ENCODE data around the gene ACIN1.

Gene ACIN1, protein sequence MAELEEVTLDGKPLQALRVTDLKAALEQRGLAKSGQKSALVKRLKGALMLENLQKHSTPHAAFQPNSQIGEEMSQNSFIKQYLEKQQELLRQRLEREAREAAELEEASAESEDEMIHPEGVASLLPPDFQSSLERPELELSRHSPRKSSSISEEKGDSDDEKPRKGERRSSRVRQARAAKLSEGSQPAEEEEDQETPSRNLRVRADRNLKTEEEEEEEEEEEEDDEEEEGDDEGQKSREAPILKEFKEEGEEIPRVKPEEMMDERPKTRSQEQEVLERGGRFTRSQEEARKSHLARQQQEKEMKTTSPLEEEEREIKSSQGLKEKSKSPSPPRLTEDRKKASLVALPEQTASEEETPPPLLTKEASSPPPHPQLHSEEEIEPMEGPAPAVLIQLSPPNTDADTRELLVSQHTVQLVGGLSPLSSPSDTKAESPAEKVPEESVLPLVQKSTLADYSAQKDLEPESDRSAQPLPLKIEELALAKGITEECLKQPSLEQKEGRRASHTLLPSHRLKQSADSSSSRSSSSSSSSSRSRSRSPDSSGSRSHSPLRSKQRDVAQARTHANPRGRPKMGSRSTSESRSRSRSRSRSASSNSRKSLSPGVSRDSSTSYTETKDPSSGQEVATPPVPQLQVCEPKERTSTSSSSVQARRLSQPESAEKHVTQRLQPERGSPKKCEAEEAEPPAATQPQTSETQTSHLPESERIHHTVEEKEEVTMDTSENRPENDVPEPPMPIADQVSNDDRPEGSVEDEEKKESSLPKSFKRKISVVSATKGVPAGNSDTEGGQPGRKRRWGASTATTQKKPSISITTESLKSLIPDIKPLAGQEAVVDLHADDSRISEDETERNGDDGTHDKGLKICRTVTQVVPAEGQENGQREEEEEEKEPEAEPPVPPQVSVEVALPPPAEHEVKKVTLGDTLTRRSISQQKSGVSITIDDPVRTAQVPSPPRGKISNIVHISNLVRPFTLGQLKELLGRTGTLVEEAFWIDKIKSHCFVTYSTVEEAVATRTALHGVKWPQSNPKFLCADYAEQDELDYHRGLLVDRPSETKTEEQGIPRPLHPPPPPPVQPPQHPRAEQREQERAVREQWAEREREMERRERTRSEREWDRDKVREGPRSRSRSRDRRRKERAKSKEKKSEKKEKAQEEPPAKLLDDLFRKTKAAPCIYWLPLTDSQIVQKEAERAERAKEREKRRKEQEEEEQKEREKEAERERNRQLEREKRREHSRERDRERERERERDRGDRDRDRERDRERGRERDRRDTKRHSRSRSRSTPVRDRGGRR

DNA sequence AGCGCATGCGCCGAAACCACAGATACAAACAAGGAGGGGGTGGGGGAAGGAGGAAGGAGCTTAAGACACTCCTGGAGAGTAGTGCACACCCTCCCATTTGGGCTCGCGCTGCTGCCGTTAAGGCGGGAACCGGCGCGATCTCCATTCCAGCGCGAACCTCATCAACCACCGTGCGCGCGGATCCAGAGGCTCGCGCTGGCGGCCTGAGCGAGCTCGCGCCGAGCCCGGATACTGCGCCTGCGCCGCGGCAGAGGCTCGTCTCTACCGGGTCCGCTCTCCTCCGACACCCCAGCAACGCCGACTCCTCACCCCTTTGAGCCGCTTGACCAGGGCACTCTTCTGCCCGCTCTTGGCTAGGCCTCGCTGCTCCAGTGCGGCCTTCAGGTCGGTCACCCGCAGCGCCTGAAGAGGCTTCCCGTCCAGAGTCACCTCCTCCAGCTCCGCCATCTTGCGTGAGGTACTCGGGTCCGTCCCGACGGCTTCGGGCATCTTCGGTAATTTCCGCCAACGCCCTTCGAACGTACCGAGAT lies at the start of gene ACIN1:
ACIN1 (minus strand) TSS at position 471 of the 530 bp plus-strand sequence; CDS start at position 447, 24 bp downstream.
- DNase-seq (ENCODE audit: low read depth): no peak

GRCh38 chr14:23143911-23144310 lies 49.0 kb upstream of the ACIN1 start:
- no peak for DNase-seq (ENCODE audit: low read depth)

DNA sequence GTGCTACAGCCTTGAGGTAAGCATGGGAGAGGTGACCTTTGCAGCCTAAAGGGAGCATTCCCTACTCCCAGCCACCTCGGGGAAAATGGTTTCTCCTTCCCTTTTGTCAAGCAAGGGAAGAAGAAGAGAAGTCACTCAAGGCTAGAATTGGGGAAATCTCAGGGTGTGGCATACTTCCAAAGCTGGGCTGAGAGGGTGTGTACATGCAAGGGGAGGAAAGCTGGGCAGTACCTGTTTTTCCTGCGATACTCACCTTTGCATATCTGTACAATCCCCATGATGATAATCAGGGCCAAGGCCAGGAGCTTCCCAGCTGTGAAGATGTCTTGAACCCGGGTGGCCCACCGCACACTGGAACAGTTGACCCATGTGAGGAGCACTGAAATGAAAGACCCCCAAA lies 47.9 kb upstream of the ACIN1 start:
- no peak for DNase-seq (ENCODE audit: low read depth)

GRCh38 chr14:23141706-23142444 lies 46.9 kb upstream of the ACIN1 start:
- no peak for DNase-seq (ENCODE audit: low read depth)

GRCh38 chr14:23140371-23140770 lies 45.4 kb upstream of the ACIN1 start:
- no peak for DNase-seq (ENCODE audit: low read depth)

DNA sequence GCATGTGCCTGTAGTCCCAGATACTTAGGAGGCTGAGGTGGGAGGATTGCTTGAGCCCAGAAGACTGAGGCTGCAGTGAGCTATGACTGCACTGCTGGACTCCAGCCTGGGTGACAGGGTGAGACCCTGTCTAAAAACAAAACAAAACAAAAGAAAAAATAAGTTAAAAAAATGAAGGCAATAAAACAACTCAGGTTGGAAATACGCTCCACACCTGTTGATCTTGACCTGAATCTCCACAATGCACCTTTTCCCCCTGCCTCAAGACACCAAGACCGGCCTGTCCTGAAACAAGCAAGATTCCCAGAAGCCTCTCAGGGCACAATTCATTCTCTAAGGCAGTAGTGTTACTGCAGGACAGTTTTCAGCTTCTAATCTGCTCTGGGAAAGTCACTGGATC lies 44.9 kb upstream of the ACIN1 start:
- DNase-seq (ENCODE audit: low read depth): no peak

GRCh38 chr14:23137813-23138535 lies 43.0 kb upstream of the ACIN1 start:
- DNase-seq (ENCODE audit: low read depth): no peak

DNA sequence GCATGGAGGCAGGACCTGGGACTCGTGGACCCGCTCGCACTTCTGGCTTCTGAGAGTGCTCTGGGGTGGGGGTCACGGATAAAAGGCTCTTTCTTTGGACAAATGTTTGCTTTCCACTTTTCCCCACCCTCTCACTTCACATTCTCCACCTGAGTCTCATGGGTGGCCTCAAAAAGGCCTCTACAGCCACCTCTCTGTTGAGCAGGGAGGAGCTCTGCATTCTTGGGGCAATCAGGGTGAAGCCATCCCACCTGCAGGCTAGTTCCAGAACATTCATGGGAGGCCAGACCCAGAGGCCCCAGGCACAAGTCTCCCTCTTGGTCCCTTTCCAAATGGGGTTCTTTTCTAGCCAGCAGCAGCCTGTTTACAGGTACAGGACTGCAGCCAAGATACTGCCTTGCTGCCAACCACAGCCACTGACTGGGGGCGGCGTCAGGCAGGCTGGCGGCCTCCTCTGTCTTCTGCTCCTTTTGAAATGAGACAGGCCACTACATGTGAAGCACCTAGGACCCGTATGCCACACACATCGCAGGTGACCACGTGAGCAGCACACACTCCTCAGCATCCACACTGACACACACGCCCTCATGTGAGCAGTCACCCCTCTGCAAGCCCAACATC lies 42.4 kb upstream of the ACIN1 start:
- DNase-seq (ENCODE audit: low read depth): no peak

GRCh38 chr14:23136566-23137133 lies 41.7 kb upstream of the ACIN1 start:
- no peak for DNase-seq (ENCODE audit: low read depth)

DNA sequence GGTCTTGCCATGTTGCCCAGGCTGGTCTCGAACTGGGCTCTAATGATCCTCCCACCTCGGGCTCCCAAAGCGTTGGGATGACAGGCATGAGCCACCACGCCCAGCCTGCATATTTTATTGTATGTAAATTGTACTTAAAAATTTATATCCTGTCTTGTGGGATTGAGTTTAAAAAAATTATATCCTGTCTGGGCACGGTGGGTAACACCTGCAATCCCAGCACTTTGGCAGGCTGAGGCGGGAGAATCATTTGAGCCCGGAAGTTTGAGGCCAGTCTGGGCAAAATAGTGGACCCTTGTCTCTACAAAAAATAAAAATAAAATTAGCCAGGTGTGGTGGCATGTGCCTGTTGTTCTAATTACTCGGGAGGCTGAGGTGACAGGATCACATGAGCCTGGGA lies 38.0 kb upstream of the ACIN1 start:
- DNase-seq (ENCODE audit: low read depth): no peak

- no peak for DNase-seq (ENCODE audit: low read depth)
These were observed 36.5 kb upstream of the ACIN1 start for GRCh38 chr14:23131482-23131881.

DNA sequence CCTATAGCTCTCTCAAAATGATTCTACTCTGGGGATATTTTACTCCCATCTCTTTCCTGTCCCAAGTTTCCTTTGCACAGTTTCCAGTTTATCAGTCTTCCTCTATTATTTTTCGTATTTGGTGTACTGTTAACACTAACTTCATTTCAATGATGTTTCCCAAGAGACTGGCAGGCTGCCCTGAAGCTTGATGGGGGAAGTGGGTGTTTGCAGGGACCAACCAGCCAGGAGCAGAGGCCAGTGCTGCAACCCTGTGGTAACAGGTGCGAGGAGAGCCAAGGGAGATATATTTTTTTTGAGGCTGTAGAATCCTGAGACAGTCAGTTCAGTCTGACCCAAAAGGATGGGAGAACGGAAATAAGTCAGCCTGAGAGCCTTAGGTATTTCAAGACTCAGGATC lies 35.9 kb upstream of the ACIN1 start:
- no peak for DNase-seq (ENCODE audit: low read depth)

DNA sequence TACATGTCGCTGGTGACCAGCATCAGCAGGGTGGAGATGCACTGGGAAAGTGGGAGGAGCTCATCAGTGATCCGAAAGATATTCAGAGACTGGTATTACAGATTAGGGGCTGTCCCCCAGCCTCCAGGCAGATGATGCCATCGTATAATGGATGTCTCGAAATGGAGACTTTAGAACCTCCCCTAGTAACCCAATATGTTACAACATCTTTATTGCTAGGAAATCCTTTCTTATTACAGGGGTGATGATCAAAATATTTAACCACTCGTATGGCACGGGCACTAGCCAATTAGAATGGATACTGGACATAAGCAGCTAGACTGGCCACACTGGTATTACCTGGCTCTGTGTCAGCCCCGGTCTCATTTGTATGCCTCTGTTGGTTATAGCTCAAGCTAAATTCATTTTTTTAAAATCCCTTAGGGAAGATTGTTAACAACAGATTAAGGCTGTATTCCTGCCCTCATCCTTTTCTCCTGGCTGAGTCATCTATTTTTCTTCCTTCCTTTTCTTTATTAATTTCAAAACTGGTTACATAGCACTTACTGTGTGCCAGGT lies 34.9 kb upstream of the ACIN1 start:
- no peak for DNase-seq (ENCODE audit: low read depth)

GRCh38 chr14:23128969-23129758 lies 34.2 kb upstream of the ACIN1 start:
- DNase-seq (ENCODE audit: low read depth): no peak

DNA sequence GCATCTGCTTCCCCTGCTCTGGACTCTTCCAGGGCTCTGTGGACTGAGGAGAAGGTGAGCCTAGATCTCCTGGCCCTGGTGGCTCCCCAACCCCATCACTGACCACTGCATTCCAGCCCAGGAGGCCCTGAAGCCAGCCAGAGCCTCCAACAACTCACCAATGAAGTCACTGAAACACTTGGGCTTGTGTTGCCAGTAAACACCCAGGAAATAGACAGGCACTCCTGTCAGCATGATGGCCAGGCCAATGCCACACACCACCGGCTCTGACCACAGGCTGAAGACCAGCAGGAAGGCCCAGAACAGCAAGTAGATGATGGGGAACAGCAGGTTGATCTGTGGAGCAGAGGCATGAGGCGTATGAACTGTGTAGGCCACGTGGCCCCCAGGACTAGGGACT lies 32.9 kb upstream of the ACIN1 start:
- no peak for DNase-seq (ENCODE audit: low read depth)

DNA sequence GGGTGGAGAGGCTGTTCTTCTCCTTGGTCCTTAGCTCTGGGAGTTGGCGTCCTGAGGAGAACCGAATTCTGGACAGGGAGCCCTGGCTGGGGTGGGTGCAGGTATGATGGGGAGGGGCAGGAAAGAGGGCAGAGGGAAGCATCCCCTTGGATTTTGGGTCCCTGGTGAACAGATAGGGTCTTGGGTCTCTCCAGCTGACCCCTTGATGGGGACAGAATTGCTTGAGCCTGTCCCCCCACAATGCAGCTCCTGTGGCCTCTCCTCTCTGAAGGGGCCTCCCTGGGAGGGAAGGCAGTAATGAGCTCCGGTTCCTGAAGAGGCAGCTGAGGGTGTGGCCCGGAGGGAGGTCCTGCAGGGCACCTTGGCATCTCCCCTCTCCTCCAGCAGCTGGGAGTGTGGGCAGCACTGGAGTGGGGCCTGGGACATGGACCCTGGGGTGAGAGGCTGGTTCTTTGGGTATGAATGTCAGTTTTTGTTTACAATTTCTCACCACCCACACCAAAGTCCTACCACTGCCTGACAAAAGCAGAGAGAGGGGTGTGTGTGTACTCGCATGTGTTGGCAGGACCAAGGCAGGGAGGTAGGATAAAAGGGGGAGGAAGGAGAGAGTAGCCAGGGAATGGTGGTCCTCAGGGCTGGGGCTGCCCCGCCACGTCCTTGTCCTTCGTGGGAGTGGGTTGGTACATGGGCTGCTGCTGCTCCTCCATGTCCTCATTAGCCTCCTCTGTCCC lies 31.8 kb upstream of the ACIN1 start:
- no peak for DNase-seq (ENCODE audit: low read depth)

DNA sequence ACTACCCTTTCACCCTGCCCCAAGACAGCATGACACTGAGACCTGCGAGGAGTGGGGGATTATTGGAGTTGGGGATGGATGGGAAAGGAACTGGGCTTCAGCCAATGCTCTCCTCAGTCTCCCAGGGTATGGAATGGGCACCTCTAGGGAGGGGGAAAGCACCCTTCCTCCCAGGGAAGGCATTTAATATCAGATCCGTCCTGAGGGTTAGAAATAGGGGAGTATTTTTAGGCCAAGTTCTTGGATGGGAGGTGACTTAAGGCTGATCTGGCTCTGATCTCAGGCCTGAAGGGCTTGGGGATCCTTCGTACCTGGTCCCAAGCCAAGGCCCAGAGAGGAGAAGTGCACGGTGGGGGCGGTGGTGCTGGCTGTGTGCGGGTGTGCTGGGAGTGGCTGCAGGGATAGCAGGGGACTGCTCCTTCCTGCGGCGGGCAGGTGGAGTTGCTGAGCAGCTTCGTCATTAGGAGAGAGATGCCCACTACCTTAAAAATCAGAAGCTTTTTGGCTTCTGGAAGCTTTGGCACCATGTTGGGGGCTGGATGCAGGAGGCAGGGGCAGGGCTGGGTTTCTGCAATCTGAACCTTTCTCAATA lies 31.1 kb upstream of the ACIN1 start:
- DNase-seq (ENCODE audit: low read depth): no peak

GRCh38 chr14:23125011-23125410 lies 30.1 kb upstream of the ACIN1 start:
- DNase-seq (ENCODE audit: low read depth): no peak
